ENCODE results near the gene NHEJ1. TPM values are rescaled to one million over a fixed set of nuclear protein-coding genes. Genes with fewer than 3 reads are reported as not detected.
A peak's percentile ranks its signal among the peaks of the same experiment; 100 is the strongest.

The NHEJ1 gene
- total RNA-seq, 6 donors from 2014 or later, result 7.9 to 26.2 (median 14.3) TPM

DNA sequence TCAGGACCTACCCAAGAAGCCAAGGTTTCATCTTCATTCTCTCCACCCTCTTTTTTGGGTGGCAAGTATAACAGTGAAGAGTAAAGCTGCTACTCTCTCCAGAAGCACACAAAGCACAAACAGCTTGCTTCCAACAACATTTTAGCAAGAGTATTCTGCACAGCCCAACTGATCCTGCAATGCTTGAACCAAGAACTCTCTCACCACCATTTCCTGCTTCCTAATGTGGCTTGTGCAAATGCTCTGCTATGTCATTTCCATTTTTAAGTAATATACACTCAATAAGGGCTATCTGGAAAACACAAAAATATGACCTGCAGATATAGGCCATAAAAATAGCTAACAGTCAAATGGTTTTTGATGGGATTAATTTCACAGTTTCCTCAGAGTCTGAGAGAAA is 75.8 kb downstream of the NHEJ1 start:
- peaks cover 0 to 17% (median 12%) of the 10 kb centered on the region in 4 donors for H3K4me1 ChIP-seq
- H3K36me3 ChIP-seq, result no peaks in the 10 kb centered on the region
- no peak for ATAC-seq (ENCODE audit: low FRiP score in 2 of 2)
- no peaks in the 10 kb centered on the region for H3K27me3 ChIP-seq
- DNase-seq, result no peak
- no peak overlapping the region for H3K4me3 ChIP-seq
- no peak overlapping the region for H3K27ac ChIP-seq
- TF ChIP-seq POLR2A (IDR thresholded peaks at IDR 0.05) (no peak), EP300 (IDR thresholded peaks at IDR 0.05) (no peak), POLR2AphosphoS5 (IDR thresholded peaks at IDR 0.05) (no peak)
- TF ChIP-seq, protein P1, sequence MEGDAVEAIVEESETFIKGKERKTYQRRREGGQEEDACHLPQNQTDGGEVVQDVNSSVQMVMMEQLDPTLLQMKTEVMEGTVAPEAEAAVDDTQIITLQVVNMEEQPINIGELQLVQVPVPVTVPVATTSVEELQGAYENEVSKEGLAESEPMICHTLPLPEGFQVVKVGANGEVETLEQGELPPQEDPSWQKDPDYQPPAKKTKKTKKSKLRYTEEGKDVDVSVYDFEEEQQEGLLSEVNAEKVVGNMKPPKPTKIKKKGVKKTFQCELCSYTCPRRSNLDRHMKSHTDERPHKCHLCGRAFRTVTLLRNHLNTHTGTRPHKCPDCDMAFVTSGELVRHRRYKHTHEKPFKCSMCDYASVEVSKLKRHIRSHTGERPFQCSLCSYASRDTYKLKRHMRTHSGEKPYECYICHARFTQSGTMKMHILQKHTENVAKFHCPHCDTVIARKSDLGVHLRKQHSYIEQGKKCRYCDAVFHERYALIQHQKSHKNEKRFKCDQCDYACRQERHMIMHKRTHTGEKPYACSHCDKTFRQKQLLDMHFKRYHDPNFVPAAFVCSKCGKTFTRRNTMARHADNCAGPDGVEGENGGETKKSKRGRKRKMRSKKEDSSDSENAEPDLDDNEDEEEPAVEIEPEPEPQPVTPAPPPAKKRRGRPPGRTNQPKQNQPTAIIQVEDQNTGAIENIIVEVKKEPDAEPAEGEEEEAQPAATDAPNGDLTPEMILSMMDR (IDR thresholded peaks at IDR 0.05), result no peak
- no peaks in the 10 kb centered on the region for H3K9me3 ChIP-seq

DNA sequence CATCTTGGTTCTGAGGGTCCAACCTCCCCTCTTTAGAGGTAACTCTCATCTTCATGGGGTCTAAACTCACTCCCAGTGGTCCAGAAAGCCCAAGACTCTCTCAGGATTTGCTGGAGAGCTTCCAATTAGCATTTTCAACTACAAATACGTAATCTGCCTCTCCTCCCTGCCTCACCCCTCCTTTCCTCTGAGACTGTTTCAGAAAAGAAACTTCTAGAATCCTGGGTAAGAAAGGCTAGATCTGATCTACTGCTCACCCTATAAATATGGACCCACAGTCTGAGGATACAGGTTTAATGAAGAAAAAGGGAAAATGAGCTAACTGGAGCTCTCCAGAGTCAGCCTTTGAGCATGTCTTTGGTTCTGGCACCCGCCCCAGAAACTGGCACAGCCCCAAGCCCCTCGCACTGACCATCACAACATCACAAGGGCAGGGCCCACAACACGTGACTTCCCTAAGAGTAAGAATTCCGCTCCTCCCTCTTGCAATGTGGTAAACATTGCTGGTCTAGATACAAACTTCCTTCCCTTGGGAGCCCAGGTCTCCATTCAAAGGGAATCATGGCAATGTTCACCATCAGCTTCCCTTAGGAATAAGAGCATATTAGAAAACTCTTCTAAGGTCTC is 78.2 kb downstream of the NHEJ1 start:
- H3K4me1 ChIP-seq, result peaks cover 0 to 17% (median 12%) of the 10 kb centered on the region in 4 donors
- peak in 1 of 2 donors; percentile 44 for ATAC-seq (ENCODE audit: low FRiP score in 2 of 2)
- TF ChIP-seq POLR2A (IDR thresholded peaks at IDR 0.05) (no peak), EP300 (IDR thresholded peaks at IDR 0.05) (no peak), POLR2AphosphoS5 (IDR thresholded peaks at IDR 0.05) (peak in 1 of 2 donors; percentile 55)
- H3K4me3 ChIP-seq, result no peak overlapping the region
- 42 to 53% methylated on average over 5 of the region's 5 CpGs for WGBS, 2 donors
- DNase-seq, result peak in 1 of 2 donors; percentile 28
- H3K27ac ChIP-seq, result peak overlapping the region in 2 of 4 donors; percentile 73 to 75
- no peaks in the 10 kb centered on the region for H3K27me3 ChIP-seq
- H3K36me3 ChIP-seq, result peaks cover 0 to 5% (median 0%) of the 10 kb centered on the region in 4 donors
- H3K9me3 ChIP-seq, result no peaks in the 10 kb centered on the region

DNA sequence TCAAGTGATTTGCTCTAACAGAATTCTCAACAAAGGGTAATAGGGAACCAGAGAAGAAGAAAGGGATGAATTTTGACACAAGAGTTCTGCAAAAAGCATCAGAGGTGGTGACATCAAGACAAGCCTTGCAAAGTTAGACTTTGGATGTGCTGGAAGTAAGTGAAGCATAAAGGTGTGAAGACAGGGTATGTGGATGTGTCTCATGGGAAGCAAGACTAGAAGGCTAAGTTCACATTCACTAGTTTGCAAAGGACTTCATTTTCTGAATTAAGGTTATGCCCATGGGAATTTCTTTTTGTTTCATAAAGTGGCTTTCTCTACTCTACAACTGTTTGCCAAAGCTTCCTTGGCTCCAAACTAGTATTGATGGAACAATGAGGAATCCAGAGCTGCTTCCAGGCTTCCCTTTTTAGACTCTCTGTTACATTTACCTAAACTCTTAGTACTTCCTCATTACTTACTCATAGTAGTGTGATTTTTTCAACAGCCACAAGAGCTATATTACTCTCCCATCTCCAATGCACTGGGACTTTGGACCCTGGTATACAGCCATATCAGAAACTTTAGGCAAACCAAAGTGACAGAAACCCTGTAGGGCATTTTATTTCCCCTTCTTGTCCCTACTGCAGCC is 78.8 kb downstream of the NHEJ1 start:
- DNase-seq (no peak), ATAC-seq (ENCODE audit: low FRiP score in 2 of 2) (no peak)
- Histone ChIP-seq H3K4me1 (peaks cover 0 to 17% (median 11%) of the 10 kb centered on the region in 4 donors), H3K9me3 (no peaks in the 10 kb centered on the region), H3K36me3 (peaks cover 0 to 11% (median 3%) of the 10 kb centered on the region in 4 donors), H3K27me3 (no peaks in the 10 kb centered on the region), H3K27ac (peak overlapping the region in 2 of 4 donors; percentile 73 to 75), H3K4me3 (no peak overlapping the region)
- TF ChIP-seq POLR2A (IDR thresholded peaks at IDR 0.05) (no peak), EP300 (IDR thresholded peaks at IDR 0.05) (no peak), POLR2AphosphoS5 (IDR thresholded peaks at IDR 0.05) (no peak)
- TF ChIP-seq, protein P1 (IDR thresholded peaks at IDR 0.05), result no peak

DNA sequence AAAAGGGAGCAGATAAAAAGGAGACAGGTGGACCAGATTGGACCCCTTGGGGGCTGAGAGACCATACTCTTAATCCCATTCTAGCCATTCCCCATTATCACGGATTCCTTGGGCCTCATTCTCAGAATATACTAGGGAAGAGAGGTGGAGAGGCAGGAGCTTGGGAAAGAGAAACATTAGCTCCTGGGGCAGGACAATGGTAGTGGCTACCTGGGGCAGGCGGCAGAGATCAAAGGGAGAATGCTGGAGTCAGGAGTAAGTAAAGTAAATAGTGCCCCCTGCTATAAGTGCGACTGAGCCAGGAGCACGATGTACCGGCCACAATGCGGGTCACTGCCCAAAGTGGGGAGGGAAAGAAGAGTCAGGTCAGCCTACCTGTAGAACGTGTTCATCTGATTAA is 79.5 kb downstream of the NHEJ1 start:
- no peaks in the 10 kb centered on the region for H3K27me3 ChIP-seq
- 84 to 90% methylated on average over 7 of the region's 7 CpGs for WGBS, 2 donors

DNA sequence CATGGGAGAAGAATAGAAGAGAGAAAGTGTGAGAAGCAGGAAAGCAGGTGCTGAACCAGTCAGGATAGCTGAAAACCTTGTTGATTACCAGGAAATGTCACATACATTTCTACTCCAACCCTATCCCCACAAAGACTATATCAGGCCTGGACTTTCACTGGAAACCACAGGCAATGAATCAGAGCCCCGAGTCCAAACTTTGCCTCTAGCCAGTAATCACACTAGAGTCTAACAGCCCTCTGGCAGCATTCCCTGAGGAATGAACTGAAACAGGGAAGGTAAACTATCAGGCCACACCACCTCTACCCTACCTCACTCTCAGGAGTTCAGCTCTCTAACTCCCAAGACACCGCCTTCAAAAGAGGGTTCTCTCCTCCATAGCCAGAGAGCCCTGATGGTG is 81.2 kb downstream of the NHEJ1 start:
- H3K27ac ChIP-seq, result no peak overlapping the region
- no peak for ATAC-seq (ENCODE audit: low FRiP score in 2 of 2)

More for the DNA sequence above, 79.5 kb downstream of the NHEJ1 start:
- Histone ChIP-seq H3K4me1 (peaks cover 0 to 12% (median 9%) of the 10 kb centered on the region in 4 donors), H3K4me3 (no peak overlapping the region), H3K36me3 (peaks cover 0 to 19% (median 8%) of the 10 kb centered on the region in 4 donors), H3K27ac (no peak overlapping the region), H3K9me3 (no peaks in the 10 kb centered on the region)
- no peak for ATAC-seq (ENCODE audit: low FRiP score in 2 of 2)
- no peak for DNase-seq
- TF ChIP-seq POLR2AphosphoS5 (IDR thresholded peaks at IDR 0.05), result no peak
- TF ChIP-seq, protein P1 (IDR thresholded peaks at IDR 0.05), result no peak
- no peak for TF ChIP-seq POLR2A (IDR thresholded peaks at IDR 0.05)
- TF ChIP-seq EP300 (IDR thresholded peaks at IDR 0.05), result no peak

More for the DNA sequence above, 81.2 kb downstream of the NHEJ1 start:
- DNase-seq, result no peak
- H3K9me3 ChIP-seq, result no peaks in the 10 kb centered on the region
- peaks cover 0 to 12% (median 9%) of the 10 kb centered on the region in 4 donors for H3K4me1 ChIP-seq
- no peaks in the 10 kb centered on the region for H3K27me3 ChIP-seq
- WGBS, 2 donors, result 83 to 91% methylated on average over 2 of the region's 2 CpGs
- peaks cover 0 to 35% (median 17%) of the 10 kb centered on the region in 4 donors for H3K36me3 ChIP-seq
- TF ChIP-seq POLR2A (IDR thresholded peaks at IDR 0.05) (no peak), POLR2AphosphoS5 (IDR thresholded peaks at IDR 0.05) (no peak), EP300 (IDR thresholded peaks at IDR 0.05) (no peak)
- TF ChIP-seq, protein P1 (IDR thresholded peaks at IDR 0.05), result no peak
- H3K4me3 ChIP-seq, result no peak overlapping the region
